Osteocyte (in vitro differentiated cells): ENCODE data around the gene PPM1H. TPM values are rescaled to one million over a fixed set of nuclear protein-coding genes. Genes with fewer than 3 reads are reported as not detected.

Source experiments
- DNase-seq: peaks from one replicate; pipeline ENCODE4 v3.0.0; 2021; ENCODE audit warnings: mixed read lengths; ENCODE audit not compliant: unreplicated experiment; ENCODE audit errors: extremely low spot score
- H3K27ac Mint-ChIP-seq: one replicate; pipeline ENCODE4 v1.8.0; 2021; ENCODE audit warnings: mild to moderate bottlenecking, mixed read lengths; ENCODE audit not compliant: unreplicated experiment
- H3K27me3 Mint-ChIP-seq: one replicate; pipeline ENCODE4 v1.8.0; 2021; ENCODE audit warnings: mixed read lengths; ENCODE audit not compliant: unreplicated experiment
- H3K36me3 Mint-ChIP-seq: one replicate; pipeline ENCODE4 v1.8.0; 2021; ENCODE audit warnings: mixed read lengths; ENCODE audit not compliant: unreplicated experiment
- H3K4me1 Mint-ChIP-seq: one replicate; pipeline ENCODE4 v1.8.0; 2021; ENCODE audit warnings: mixed read lengths; ENCODE audit not compliant: unreplicated experiment
- H3K4me3 Mint-ChIP-seq: one replicate; pipeline ENCODE4 v1.8.0; 2021; ENCODE audit warnings: mild to moderate bottlenecking, moderate library complexity, mixed read lengths; ENCODE audit not compliant: unreplicated experiment
- H3K9me3 Mint-ChIP-seq: one replicate; pipeline ENCODE4 v1.8.0; 2021; ENCODE audit warnings: mixed read lengths; ENCODE audit not compliant: unreplicated experiment
- total RNA-seq: library from RNA; stranded (reverse); gene quantifications from 2 replicates; pipeline ENCODE4 v1.2.1, GENCODE V29; 2021
- TF ChIP-seq, protein P1 (sequence below): fragments of 200-600 bp; sonication (generic); IDR thresholded peaks from 2 replicates; pipeline ENCODE4 v1.5.0; 2021; ENCODE audit warnings: antibody characterized with exemption, mild to moderate bottlenecking, moderate library complexity

Gene PPM1H
- total RNA-seq, 1 donor from 2014 or later: 60.8 TPM

DNA sequence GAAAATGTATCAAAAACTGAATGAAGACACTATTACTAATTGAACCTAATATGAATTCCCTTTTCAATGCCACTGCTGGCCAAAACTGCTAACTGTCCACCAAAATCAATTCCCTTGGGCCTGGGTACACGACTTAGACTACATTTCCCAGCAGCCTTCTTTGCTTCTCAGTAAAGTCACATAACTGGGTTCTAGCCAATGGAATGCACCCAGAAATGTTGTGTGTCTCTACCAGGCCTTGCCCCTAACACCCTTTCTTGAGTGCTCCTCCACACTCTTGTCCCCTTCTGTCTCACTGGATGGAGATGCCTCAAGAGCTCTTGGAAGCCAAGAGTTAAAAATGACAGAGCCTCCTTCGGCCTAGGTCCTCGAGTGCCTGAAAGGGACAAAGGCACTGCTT is 156.8 kb downstream of the PPM1H start:
- no peak for DNase-seq
- Mint-ChIP-seq H3K9me3 (no peaks in the 10 kb centered on the region), H3K4me3 (no peak overlapping the region), H3K27ac (no peak overlapping the region), H3K27me3 (no peaks in the 10 kb centered on the region), H3K36me3 (peaks cover 16% of the 10 kb centered on the region), H3K4me1 (no peaks in the 10 kb centered on the region)
- TF ChIP-seq, protein P1, sequence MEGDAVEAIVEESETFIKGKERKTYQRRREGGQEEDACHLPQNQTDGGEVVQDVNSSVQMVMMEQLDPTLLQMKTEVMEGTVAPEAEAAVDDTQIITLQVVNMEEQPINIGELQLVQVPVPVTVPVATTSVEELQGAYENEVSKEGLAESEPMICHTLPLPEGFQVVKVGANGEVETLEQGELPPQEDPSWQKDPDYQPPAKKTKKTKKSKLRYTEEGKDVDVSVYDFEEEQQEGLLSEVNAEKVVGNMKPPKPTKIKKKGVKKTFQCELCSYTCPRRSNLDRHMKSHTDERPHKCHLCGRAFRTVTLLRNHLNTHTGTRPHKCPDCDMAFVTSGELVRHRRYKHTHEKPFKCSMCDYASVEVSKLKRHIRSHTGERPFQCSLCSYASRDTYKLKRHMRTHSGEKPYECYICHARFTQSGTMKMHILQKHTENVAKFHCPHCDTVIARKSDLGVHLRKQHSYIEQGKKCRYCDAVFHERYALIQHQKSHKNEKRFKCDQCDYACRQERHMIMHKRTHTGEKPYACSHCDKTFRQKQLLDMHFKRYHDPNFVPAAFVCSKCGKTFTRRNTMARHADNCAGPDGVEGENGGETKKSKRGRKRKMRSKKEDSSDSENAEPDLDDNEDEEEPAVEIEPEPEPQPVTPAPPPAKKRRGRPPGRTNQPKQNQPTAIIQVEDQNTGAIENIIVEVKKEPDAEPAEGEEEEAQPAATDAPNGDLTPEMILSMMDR: no peak

DNA sequence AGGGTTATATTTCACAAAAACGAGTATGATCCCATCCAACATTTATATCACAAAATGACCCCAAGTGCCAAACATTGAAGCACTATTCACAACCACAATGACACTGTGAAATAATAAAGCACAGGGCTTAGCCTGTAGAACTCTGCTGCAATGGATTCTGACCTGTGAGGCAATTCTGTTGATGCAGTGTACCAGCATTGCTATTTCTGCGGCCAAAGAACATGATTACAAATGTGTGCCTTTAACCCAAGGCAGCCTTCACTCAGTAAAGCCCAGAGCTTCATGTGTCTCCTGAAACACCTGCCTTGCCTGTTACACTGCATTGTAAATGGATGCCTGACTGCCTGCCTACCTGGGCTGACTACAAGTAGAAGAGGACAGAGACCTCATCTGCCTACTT is 158.0 kb downstream of the PPM1H start:
- H3K4me1 Mint-ChIP-seq: peaks cover 2% of the 10 kb centered on the region
- no peak for DNase-seq

DNA sequence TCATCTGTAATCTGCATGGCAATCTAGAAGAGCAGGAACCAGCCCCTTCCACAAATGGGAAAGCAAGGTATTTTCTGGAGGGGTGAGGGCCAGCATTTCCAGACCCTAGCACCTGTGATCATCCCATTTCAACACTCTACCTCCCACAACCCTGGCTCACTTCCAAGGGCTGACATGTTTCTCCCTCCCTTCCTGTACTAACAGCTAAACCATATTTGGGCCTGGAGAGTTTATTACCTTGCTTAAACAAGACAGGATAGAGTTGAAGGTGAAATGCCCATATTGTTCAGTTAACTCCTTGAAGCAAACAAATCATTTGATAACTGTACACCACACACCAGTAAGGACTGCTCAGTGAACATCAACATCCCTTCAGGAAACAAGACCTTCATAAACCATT is 158.4 kb downstream of the PPM1H start:
- peaks cover 2% of the 10 kb centered on the region for H3K4me1 Mint-ChIP-seq
- TF ChIP-seq, protein P1: no peak
- H3K36me3 Mint-ChIP-seq: peaks cover 17% of the 10 kb centered on the region
- DNase-seq: no peak
- no peak overlapping the region for H3K27ac Mint-ChIP-seq
- no peaks in the 10 kb centered on the region for H3K9me3 Mint-ChIP-seq
- H3K4me3 Mint-ChIP-seq: no peak overlapping the region
- H3K27me3 Mint-ChIP-seq: no peaks in the 10 kb centered on the region

More for the DNA sequence above, 158.0 kb downstream of the PPM1H start:
- H3K36me3 Mint-ChIP-seq: peaks cover 20% of the 10 kb centered on the region
- TF ChIP-seq, protein P1: no peak
- H3K4me3 Mint-ChIP-seq: no peak overlapping the region
- H3K9me3 Mint-ChIP-seq: no peaks in the 10 kb centered on the region
- no peak overlapping the region for H3K27ac Mint-ChIP-seq
- no peaks in the 10 kb centered on the region for H3K27me3 Mint-ChIP-seq

DNA sequence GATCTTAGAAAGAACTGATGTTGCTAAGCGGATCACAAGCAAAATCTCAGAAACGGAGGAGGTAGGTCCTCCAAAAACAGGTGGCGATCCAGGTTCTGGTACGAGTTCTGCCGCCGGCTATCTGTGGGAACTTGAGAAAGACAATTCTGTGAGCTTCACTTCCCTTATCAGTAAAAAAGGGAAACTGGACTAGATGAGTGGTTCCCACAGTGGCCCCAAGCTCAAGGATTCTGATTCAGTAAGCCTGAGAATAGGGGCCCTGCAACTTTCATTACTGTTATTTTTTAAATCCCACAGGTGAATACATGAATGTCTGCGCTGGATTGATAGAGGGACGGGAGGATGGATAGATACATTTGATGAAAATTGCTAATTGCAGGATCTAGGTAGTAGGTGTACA is 160.2 kb downstream of the PPM1H start:
- H3K9me3 Mint-ChIP-seq: no peaks in the 10 kb centered on the region
- DNase-seq: no peak
- H3K36me3 Mint-ChIP-seq: peaks cover 13% of the 10 kb centered on the region
- H3K27me3 Mint-ChIP-seq: no peaks in the 10 kb centered on the region
- peaks cover 2% of the 10 kb centered on the region for H3K4me1 Mint-ChIP-seq
- no peak overlapping the region for H3K27ac Mint-ChIP-seq
- TF ChIP-seq, protein P1: no peak
- H3K4me3 Mint-ChIP-seq: no peak overlapping the region

DNA sequence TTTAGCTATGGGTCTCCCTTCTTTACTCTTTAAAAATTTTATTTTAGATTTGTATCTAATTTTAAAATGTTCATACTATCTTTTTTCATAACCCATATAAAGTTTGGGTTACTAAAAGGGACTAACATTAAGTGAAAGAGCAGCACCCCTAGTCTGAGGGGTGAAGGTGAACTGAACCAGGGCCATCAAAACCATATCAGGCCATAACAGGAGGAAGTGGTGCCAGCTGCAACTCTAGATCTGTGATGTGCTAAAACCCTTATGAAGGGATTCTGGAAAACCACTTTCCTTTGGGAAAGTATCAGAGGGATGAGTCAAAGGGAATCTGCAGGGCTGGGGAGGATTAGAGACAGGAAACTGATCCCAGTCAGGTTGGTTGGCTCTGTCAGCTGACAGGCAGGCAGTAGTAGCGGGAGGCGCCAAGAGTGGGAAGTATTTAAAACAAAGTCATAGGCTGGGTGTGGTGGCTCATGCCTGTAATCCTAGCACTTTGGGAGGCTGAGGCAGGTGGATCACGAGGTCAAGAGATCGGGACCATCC is 162.5 kb downstream of the PPM1H start:
- H3K9me3 Mint-ChIP-seq: no peaks in the 10 kb centered on the region
- DNase-seq: no peak
- H3K4me1 Mint-ChIP-seq: peaks cover 6% of the 10 kb centered on the region
- peaks cover 17% of the 10 kb centered on the region for H3K36me3 Mint-ChIP-seq
- no peak overlapping the region for H3K4me3 Mint-ChIP-seq
- no peak overlapping the region for H3K27ac Mint-ChIP-seq
- H3K27me3 Mint-ChIP-seq: no peaks in the 10 kb centered on the region
- TF ChIP-seq, protein P1: no peak
